Mesendoderm (in vitro differentiated cells): ENCODE results near the gene CD300LG.

Source experiments
- DNase-seq: peaks from one replicate; pipeline ENCODE4 v3.0.0; 2013
- H2AK5ac ChIP-seq: 2 replicates; pipeline ENCODE4 v1.6.1; 2013; ENCODE audit warnings: low read length, inconsistent platforms
- H2BK120ac ChIP-seq: 2 replicates; pipeline ENCODE4 v1.6.1; 2013; ENCODE audit warnings: low read depth, mild to moderate bottlenecking, low read length, moderate library complexity, mixed read lengths
- H2BK15ac ChIP-seq: replicated peaks from 2 replicates; pipeline ENCODE4 v1.6.1; 2013; ENCODE audit warnings: low read depth, mild to moderate bottlenecking, moderate library complexity
- H2BK5ac ChIP-seq: 2 replicates; pipeline ENCODE4 v1.6.1; 2013; ENCODE audit warnings: low read length, inconsistent platforms
- H3K18ac ChIP-seq: 2 replicates; pipeline ENCODE4 v1.6.1; 2013; ENCODE audit warnings: mild to moderate bottlenecking, low read length, mixed read lengths
- H3K23ac ChIP-seq: one replicate; pipeline ENCODE4 v1.6.1; 2013; ENCODE audit warnings: low read length
- H3K27ac ChIP-seq: 2 replicates; pipeline ENCODE4 v1.5.1; 2013; ENCODE audit warnings: low read depth, mild to moderate bottlenecking, inconsistent platforms, low read length, moderate library complexity
- H3K27me3 ChIP-seq: 2 replicates; pipeline ENCODE4 v1.6.1; 2013; ENCODE audit warnings: low read length, control low read depth, mild to moderate bottlenecking, inconsistent platforms; ENCODE audit not compliant: insufficient read depth, poor library complexity
- H3K36me3 ChIP-seq: 2 replicates; pipeline ENCODE4 v1.6.1; 2013; ENCODE audit warnings: low read length, inconsistent platforms; ENCODE audit not compliant: control insufficient read depth, insufficient read depth
- H3K4ac ChIP-seq: one replicate; pipeline ENCODE4 v1.6.1; 2013; ENCODE audit warnings: low read depth, mild to moderate bottlenecking, low read length, moderate library complexity
- H3K4me1 ChIP-seq: 2 replicates; pipeline ENCODE4 v1.6.1; 2013; ENCODE audit warnings: low read depth, low read length, inconsistent platforms; ENCODE audit not compliant: control insufficient read depth
- H3K4me2 ChIP-seq: 2 replicates; pipeline ENCODE4 v1.6.1; 2013; ENCODE audit warnings: low read length
- H3K4me3 ChIP-seq: 2 replicates; pipeline ENCODE4 v1.5.1; 2013; ENCODE audit warnings: mild to moderate bottlenecking, low read length
- H3K56ac ChIP-seq: one replicate; pipeline ENCODE4 v1.6.1; 2013; ENCODE audit warnings: low read length
- H3K79me1 ChIP-seq: 2 replicates; pipeline ENCODE4 v1.6.1; 2013; ENCODE audit warnings: low read length, inconsistent platforms
- H3K79me2 ChIP-seq: 2 replicates; pipeline ENCODE4 v1.6.1; 2013; ENCODE audit warnings: mild to moderate bottlenecking, low read length; ENCODE audit not compliant: control insufficient read depth, insufficient read depth
- H3K9ac ChIP-seq: 2 replicates; pipeline ENCODE4 v1.6.1; 2013; ENCODE audit warnings: low read length, inconsistent platforms
- H4K5ac ChIP-seq: one replicate; pipeline ENCODE4 v1.6.1; 2013; ENCODE audit warnings: low read length
- H4K8ac ChIP-seq: one replicate; pipeline ENCODE4 v1.6.1; 2013; ENCODE audit warnings: low read depth, mild to moderate bottlenecking, control low read depth, low read length, moderate library complexity
- WGBS: extraction: QIAGEN DNeasy Blood & Tissue Kit; methylation state at CpG from one replicate; pipeline ENCODE4 v1.1.7; 2013; ENCODE audit warnings: low lambda C conversion rate, missing lambda C conversion rate; ENCODE audit not compliant: insufficient coverage; ENCODE audit errors: extremely low coverage; 5-methylcytosine and 5-hydroxymethylcytosine counted together

The CD300LG gene

DNA sequence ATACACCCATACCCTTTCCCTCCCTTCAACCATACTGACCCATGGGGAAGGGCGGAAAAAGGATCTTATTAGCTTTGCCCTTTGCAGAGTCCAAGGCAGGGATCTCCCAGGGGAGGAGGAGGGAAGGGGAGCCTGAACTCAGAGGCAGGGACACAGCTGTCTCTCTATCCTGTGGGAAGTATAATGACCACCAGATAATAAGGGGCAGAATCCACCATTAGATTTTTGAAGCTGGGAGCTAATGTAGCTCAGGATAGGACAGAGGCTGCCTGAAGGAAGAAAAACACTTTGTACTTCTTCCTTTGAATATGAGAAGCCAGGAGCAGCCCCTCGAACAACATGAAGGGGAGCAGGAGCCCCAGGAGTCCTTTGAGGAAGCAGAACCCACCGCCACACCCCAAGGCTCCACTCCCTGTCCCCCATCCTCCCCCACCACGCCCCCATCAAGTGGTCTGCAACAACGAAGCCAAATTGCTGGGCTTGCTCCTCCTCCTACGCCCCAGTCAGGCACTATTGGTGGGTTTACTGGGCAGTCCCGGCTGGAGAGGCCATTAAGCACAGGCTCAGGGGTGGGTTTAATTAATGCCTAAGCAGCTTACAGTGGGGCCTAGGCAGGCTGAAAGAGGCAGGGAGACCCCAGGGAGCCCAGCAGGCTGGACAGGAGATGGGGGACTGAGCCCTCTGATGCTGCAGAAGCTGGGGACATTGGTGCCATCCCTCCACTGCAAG lies 55.0 kb downstream of the CD300LG start:
- Histone ChIP-seq H2BK5ac (no peak overlapping the region), H3K4me2 (no peak overlapping the region), H3K23ac (no peak overlapping the region), H2BK120ac (no peak overlapping the region), H2BK15ac (no peak overlapping the region), H3K36me3 (no peaks in the 10 kb centered on the region), H3K18ac (no peak overlapping the region), H2AK5ac (no peak overlapping the region), H3K79me1 (no peaks in the 10 kb centered on the region), H3K9ac (no peak overlapping the region), H4K8ac (no peak overlapping the region), H3K4me3 (no peak overlapping the region), H4K5ac (no peak overlapping the region), H3K27me3 (no peaks in the 10 kb centered on the region), H3K27ac (no peak overlapping the region), H3K4me1 (peaks cover 5% of the 10 kb centered on the region), H3K79me2 (no peaks in the 10 kb centered on the region), H3K4ac (no peak overlapping the region), H3K56ac (no peak overlapping the region)
- no CpG with 5 or more reads among the region's 7 CpGs for WGBS
- no peak for DNase-seq

GRCh38 chr17:43905400-43905984 lies 58.5 kb downstream of the CD300LG start:
- no peak for DNase-seq
- H3K4me3 ChIP-seq = no peak overlapping the region

DNA sequence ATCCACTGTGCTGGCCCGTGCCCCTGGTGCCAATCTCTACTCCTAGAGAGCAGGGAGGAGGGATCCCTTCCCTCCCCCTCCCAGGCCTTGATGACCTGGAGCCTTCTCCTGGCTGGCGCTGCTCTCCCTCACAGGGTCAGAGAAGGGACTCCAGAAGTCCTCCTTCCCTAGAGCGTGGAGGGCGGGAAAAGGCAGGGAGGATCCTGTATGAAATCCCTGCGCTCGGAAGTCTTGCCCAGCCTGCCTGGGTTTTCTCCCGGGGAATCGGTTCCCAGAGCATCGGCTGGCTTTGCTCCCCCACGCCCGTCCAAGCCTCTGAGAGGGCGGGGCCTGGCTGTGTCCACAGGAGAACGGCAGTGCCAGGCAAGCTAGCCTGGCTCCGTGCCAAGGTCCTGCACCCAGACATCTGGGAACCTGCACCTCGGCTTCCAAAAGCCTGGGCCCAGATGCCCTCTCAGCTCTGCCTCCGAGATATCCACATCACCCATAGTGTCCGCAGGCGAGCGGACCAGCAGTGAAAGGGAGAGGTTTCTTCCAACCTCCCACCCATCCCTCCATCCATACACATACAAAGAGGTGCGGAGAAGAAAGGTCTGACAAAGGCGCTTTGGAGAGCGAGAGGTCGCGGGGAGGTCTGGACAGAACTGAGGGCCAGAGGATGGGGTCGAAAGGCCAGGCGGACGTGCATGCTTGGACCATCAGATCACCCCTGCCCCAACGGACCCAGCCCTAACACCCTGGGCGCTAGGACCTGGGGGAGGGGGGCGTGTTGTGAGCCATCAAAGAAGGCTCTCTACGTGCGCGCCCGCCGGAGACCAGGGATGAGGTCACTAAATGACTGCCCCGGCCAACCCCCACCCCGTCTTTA lies 59.2 kb downstream of the CD300LG start:
- DNase-seq = peak; percentile 92

More at GRCh38 chr17:43905400-43905984, 58.5 kb downstream of the CD300LG start:
- Histone ChIP-seq H2BK5ac (no peak overlapping the region), H3K4me1 (peaks cover 5% of the 10 kb centered on the region), H3K36me3 (no peaks in the 10 kb centered on the region), H3K56ac (no peak overlapping the region), H3K4me2 (peak overlapping the region; percentile 90), H3K27me3 (peaks cover 4% of the 10 kb centered on the region), H3K27ac (no peak overlapping the region), H3K9ac (no peak overlapping the region), H3K79me1 (no peaks in the 10 kb centered on the region), H3K23ac (no peak overlapping the region), H2BK15ac (no peak overlapping the region), H4K8ac (no peak overlapping the region), H2AK5ac (no peak overlapping the region), H3K79me2 (no peaks in the 10 kb centered on the region), H2BK120ac (no peak overlapping the region), H3K18ac (no peak overlapping the region), H4K5ac (no peak overlapping the region), H3K4ac (no peak overlapping the region)
- no CpG with 5 or more reads among the region's 3 CpGs for WGBS

DNA sequence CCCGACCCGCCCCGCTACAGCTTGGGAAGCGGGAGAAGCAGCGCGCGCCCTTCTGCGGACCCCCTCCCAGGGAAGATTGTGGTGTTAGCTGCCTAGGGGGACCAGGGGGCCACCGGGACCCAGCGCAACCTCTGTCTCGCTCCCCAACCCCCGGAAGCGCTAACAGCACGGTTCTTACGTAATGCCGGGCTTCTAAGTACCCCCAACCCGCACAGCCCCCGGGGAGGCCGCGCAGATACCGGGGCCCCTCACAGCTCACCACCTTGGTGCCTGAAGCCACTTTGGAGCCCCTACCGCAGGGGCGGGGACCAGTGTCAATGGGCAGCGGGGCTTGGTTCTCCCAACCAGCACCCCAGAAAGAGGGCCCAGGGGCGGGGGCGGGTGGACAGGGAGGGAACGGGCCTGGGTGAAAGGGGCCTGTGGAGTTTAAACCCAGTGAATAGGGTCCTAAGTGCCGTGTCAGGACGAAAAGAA lies 60.0 kb downstream of the CD300LG start:
- Histone ChIP-seq H3K79me1 (no peaks in the 10 kb centered on the region), H4K8ac (no peak overlapping the region), H3K4me2 (peak overlapping the region; percentile 93), H2BK5ac (no peak overlapping the region), H3K27ac (no peak overlapping the region), H3K9ac (peak overlapping the region; percentile 50), H2BK15ac (no peak overlapping the region), H3K4me3 (peak overlapping the region; percentile 56), H3K4me1 (peaks cover 2% of the 10 kb centered on the region), H3K56ac (peak overlapping the region; percentile 70), H3K79me2 (no peaks in the 10 kb centered on the region), H3K27me3 (peaks cover 4% of the 10 kb centered on the region), H3K23ac (no peak overlapping the region), H2AK5ac (no peak overlapping the region), H4K5ac (no peak overlapping the region), H3K18ac (no peak overlapping the region), H2BK120ac (no peak overlapping the region), H3K36me3 (no peaks in the 10 kb centered on the region), H3K4ac (no peak overlapping the region)
- DNase-seq = no peak
- no CpG with 5 or more reads among the region's 29 CpGs for WGBS

More for the DNA sequence above, 59.2 kb downstream of the CD300LG start:
- Histone ChIP-seq H3K4me1 (peaks cover 3% of the 10 kb centered on the region), H2BK120ac (no peak overlapping the region), H3K4ac (no peak overlapping the region), H3K4me3 (peak overlapping the region; percentile 5), H2BK15ac (no peak overlapping the region), H3K23ac (no peak overlapping the region), H3K79me1 (no peaks in the 10 kb centered on the region), H4K8ac (no peak overlapping the region), H3K79me2 (no peaks in the 10 kb centered on the region), H4K5ac (no peak overlapping the region), H3K36me3 (no peaks in the 10 kb centered on the region), H3K56ac (peak overlapping the region; percentile 70), H3K4me2 (peak overlapping the region; percentile 90), H3K27me3 (peaks cover 4% of the 10 kb centered on the region), H3K27ac (no peak overlapping the region), H2BK5ac (no peak overlapping the region), H2AK5ac (no peak overlapping the region), H3K9ac (peak overlapping the region; percentile 38), H3K18ac (no peak overlapping the region)
- WGBS = no CpG with 5 or more reads among the region's 37 CpGs

- H3K56ac ChIP-seq = peak within 1 kb of the TSS; percentile 91
- peaks cover 2% of the 10 kb centered on the region for H3K4me1 ChIP-seq
- no peak within 1 kb of the TSS for H3K18ac ChIP-seq
- peak within 1 kb of the TSS; percentile 61 for H3K9ac ChIP-seq
- H2BK15ac ChIP-seq = no peak within 1 kb of the TSS
- H3K79me1 ChIP-seq = no peaks in the 10 kb centered on the region
- H4K5ac ChIP-seq = no peak within 1 kb of the TSS
- H3K79me2 ChIP-seq = no peaks in the 10 kb centered on the region
- no peak within 1 kb of the TSS for H3K4ac ChIP-seq
- H3K27me3 ChIP-seq = peaks cover 4% of the 10 kb centered on the region
- DNase-seq = peak; percentile 93
- H2AK5ac ChIP-seq = no peak within 1 kb of the TSS
- peak within 1 kb of the TSS; percentile 93 for H3K4me2 ChIP-seq
- H3K36me3 ChIP-seq = no peaks in the 10 kb centered on the region
- no peak within 1 kb of the TSS for H2BK120ac ChIP-seq
- no peak within 1 kb of the TSS for H3K27ac ChIP-seq
- H2BK5ac ChIP-seq = no peak within 1 kb of the TSS
- H4K8ac ChIP-seq = no peak within 1 kb of the TSS
- H3K23ac ChIP-seq = no peak within 1 kb of the TSS
- peak within 1 kb of the TSS; percentile 56 for H3K4me3 ChIP-seq
- no CpG with 5 or more reads among the region's 36 CpGs for WGBS
Observed at GRCh38 chr17:43907425-43907981, 60.5 kb downstream of the CD300LG start, which contains the start of gene MPP2. TSS of gene MPP2 (minus strand) at chr17:43907536. CDS start at chr17:43904460, 3,076 bp downstream.
